K562 (cell line): Measurements from ENCODE around the gene HEPHL1. TPM values are rescaled to one million over a fixed set of nuclear protein-coding genes. Genes with fewer than 3 reads are reported as not detected.

Experiments
- CHD2 ChIP-seq: IDR thresholded peaks from 2 replicates; pipeline ENCODE4 v1.6.1; 2011; ENCODE audit warnings: low read depth, low read length
- ELF2 ChIP-seq: fragments of 250-450 bp; sonication (Bioruptor Pico); IDR thresholded peaks from 2 replicates; pipeline ENCODE4 v1.5.0; 2021; ENCODE audit warnings: mild to moderate bottlenecking
- SIN3A ChIP-seq, 2 experiments: fragments of 150-350 bp in 1 of 2; IDR thresholded peaks; 2 replicates each; pipeline ENCODE4 v1.6.1; 2011 to 2016; ENCODE audit warnings: borderline replicate concordance in 2 of 2, low read depth in 2 of 2, low read length in 2 of 2, mild to moderate bottlenecking in 2 of 2, moderate library complexity in 2 of 2; ENCODE audit not compliant: control insufficient read depth in 1 of 2
- ZFX ChIP-seq: sonication (generic); formaldehyde crosslinking; IDR thresholded peaks from 2 replicates; pipeline ENCODE4 v1.8.0; 2022; ENCODE audit warnings: mild to moderate bottlenecking, missing genetic modification reagents, moderate library complexity
- polyA plus RNA-seq, 8 experiments: library from polyadenylated mRNA; depleted of rRNA in 4 of 8; stranded (reverse) in 5 of 8; unstranded in 3 of 8; fragments of >200 nt; fragmentation: Nextera tagmentation in 2 of 8; fragmentation: Illumina TruSeq in 1 of 8; extraction: Ambion mirVana in 2 of 8; extraction: Trizol in 1 of 8; gene quantifications; 2 replicates each; pipeline versions ENCODE4 v1.2.1 to v1.2.3, GENCODE V29; 2011 to 2014; ENCODE audit warnings: inconsistent platforms in 1 of 8, missing spikeins in 1 of 8
- total RNA-seq, 7 experiments: library from RNA; depleted of rRNA in 6 of 7; stranded (reverse); fragments of >200 nt in 6 of 7; fragmentation: Illumina TruSeq in 2 of 7; extraction: Trizol in 2 of 7; gene quantifications; 2 replicates each; pipeline versions ENCODE4 v1.2.1 to v1.2.3, GENCODE V29; 2011 to 2021; ENCODE audit warnings: low replicate concordance in 1 of 7
- TF ChIP-seq, protein P1 (sequence below): fragments of 450-650 bp; IDR thresholded peaks from 2 replicates; pipeline ENCODE4 v1.6.1; 2016; ENCODE audit warnings: low read depth
- TF ChIP-seq, protein P2 (sequence below): fragments of 450-650 bp; IDR thresholded peaks from 2 replicates; pipeline ENCODE4 v1.6.1; 2016; ENCODE audit warnings: mild to moderate bottlenecking, moderate library complexity

Gene HEPHL1
- total and polyA plus RNA-seq, 9 of the 15 experiments (the other 6 are each of a cell fraction or from before 2014, with no cell fraction given) = 0.01 TPM; not detected in 8

DNA sequence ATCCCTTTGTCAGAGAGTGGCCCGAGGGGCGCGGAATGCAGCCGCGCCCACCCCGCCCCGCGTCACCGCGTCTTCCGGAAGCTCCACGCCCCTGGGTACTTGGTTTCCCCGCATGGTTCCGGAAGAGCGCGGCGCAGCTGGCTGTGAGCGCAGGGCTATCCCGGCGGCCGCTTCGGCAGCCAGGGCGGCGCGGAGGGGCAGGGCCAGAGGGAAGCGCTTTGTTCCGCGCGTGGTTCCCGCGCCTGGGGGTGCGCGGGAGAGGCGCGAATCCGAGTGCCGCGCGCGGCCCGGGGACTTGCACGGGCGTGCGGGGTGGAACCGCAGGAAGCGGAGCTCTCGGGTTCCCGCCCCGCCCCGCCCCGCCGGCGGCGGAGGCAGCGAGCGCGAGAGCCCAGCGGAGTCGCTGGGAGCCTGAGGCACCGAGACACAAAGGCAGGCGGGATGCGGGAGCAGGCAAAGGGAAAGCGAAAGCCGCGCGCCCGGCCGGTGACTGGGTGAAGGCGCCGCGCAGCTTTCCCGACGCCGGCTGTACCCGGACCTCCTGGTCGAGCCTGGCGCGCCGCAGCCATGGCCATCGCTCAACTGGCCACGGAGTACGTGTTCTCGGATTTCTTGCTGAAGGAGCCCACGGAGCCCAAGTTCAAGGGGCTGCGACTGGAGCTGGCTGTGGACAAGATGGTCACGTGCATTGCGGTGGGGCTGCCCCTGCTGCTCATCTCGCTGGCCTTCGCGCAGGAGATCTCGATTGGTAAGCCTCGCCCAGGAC, 107.8 kb downstream of the HEPHL1 start, which contains the start of gene PANX1 (continued):
- TF ChIP-seq, protein P1, sequence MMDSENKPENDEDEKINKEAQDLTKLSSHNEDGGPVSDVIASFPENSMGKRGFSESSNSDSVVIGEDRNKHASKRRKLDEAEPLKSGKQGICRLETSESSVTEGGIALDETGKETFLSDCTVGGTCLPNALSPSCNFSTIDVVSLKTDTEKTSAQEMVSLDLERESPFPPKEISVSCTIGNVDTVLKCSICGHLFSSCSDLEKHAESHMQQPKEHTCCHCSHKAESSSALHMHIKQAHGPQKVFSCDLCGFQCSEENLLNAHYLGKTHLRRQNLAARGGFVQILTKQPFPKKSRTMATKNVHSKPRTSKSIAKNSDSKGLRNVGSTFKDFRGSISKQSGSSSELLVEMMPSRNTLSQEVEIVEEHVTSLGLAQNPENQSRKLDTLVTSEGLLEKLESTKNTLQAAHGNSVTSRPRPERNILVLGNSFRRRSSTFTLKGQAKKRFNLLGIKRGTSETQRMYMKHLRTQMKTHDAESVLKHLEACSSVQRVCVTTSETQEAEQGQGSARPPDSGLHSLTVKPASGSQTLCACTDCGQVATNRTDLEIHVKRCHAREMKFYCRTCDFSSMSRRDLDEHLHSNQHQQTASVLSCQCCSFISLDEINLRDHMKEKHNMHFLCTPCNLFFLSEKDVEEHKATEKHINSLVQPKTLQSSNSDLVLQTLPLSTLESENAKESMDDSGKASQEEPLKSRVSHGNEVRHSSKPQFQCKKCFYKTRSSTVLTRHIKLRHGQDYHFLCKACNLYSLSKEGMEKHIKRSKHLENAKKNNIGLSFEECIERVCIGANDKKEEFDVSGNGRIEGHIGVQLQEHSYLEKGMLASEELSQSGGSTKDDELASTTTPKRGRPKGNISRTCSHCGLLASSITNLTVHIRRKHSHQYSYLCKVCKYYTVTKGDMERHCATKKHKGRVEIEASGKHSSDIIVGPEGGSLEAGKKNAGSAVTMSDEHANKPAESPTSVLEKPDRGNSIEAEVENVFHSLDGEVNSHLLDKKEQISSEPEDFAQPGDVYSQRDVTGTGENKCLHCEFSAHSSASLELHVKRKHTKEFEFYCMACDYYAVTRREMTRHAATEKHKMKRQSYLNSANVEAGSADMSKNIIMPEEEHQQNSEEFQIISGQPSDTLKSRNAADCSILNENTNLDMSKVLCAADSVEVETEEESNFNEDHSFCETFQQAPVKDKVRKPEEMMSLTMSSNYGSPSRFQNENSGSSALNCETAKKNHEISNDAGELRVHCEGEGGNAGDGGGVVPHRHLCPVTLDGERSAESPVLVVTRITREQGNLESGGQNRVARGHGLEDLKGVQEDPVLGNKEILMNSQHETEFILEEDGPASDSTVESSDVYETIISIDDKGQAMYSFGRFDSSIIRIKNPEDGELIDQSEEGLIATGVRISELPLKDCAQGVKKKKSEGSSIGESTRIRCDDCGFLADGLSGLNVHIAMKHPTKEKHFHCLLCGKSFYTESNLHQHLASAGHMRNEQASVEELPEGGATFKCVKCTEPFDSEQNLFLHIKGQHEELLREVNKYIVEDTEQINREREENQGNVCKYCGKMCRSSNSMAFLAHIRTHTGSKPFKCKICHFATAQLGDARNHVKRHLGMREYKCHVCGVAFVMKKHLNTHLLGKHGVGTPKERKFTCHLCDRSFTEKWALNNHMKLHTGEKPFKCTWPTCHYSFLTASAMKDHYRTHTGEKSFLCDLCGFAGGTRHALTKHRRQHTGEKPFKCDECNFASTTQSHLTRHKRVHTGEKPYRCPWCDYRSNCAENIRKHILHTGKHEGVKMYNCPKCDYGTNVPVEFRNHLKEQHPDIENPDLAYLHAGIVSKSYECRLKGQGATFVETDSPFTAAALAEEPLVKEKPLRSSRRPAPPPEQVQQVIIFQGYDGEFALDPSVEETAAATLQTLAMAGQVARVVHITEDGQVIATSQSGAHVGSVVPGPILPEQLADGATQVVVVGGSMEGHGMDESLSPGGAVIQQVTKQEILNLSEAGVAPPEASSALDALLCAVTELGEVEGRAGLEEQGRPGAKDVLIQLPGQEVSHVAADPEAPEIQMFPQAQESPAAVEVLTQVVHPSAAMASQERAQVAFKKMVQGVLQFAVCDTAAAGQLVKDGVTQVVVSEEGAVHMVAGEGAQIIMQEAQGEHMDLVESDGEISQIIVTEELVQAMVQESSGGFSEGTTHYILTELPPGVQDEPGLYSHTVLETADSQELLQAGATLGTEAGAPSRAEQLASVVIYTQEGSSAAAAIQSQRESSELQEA = no peak
- TF ChIP-seq SIN3A (IDR thresholded peaks at IDR 0.05; ENCODE audit: borderline replicate concordance in 2 of 2, control insufficient read depth in 1 of 2, low read depth in 2 of 2, low read length in 2 of 2) = peak in 1 of 2 experiments; percentile 74; a peak in 3 of 4 replicates
- TF ChIP-seq CHD2 = peak; percentile 35; the same call in 1 of the 2 replicates
- TF ChIP-seq ELF2 (CRISPR knock-in tag) = peak; percentile 80
- TF ChIP-seq, protein P2, sequence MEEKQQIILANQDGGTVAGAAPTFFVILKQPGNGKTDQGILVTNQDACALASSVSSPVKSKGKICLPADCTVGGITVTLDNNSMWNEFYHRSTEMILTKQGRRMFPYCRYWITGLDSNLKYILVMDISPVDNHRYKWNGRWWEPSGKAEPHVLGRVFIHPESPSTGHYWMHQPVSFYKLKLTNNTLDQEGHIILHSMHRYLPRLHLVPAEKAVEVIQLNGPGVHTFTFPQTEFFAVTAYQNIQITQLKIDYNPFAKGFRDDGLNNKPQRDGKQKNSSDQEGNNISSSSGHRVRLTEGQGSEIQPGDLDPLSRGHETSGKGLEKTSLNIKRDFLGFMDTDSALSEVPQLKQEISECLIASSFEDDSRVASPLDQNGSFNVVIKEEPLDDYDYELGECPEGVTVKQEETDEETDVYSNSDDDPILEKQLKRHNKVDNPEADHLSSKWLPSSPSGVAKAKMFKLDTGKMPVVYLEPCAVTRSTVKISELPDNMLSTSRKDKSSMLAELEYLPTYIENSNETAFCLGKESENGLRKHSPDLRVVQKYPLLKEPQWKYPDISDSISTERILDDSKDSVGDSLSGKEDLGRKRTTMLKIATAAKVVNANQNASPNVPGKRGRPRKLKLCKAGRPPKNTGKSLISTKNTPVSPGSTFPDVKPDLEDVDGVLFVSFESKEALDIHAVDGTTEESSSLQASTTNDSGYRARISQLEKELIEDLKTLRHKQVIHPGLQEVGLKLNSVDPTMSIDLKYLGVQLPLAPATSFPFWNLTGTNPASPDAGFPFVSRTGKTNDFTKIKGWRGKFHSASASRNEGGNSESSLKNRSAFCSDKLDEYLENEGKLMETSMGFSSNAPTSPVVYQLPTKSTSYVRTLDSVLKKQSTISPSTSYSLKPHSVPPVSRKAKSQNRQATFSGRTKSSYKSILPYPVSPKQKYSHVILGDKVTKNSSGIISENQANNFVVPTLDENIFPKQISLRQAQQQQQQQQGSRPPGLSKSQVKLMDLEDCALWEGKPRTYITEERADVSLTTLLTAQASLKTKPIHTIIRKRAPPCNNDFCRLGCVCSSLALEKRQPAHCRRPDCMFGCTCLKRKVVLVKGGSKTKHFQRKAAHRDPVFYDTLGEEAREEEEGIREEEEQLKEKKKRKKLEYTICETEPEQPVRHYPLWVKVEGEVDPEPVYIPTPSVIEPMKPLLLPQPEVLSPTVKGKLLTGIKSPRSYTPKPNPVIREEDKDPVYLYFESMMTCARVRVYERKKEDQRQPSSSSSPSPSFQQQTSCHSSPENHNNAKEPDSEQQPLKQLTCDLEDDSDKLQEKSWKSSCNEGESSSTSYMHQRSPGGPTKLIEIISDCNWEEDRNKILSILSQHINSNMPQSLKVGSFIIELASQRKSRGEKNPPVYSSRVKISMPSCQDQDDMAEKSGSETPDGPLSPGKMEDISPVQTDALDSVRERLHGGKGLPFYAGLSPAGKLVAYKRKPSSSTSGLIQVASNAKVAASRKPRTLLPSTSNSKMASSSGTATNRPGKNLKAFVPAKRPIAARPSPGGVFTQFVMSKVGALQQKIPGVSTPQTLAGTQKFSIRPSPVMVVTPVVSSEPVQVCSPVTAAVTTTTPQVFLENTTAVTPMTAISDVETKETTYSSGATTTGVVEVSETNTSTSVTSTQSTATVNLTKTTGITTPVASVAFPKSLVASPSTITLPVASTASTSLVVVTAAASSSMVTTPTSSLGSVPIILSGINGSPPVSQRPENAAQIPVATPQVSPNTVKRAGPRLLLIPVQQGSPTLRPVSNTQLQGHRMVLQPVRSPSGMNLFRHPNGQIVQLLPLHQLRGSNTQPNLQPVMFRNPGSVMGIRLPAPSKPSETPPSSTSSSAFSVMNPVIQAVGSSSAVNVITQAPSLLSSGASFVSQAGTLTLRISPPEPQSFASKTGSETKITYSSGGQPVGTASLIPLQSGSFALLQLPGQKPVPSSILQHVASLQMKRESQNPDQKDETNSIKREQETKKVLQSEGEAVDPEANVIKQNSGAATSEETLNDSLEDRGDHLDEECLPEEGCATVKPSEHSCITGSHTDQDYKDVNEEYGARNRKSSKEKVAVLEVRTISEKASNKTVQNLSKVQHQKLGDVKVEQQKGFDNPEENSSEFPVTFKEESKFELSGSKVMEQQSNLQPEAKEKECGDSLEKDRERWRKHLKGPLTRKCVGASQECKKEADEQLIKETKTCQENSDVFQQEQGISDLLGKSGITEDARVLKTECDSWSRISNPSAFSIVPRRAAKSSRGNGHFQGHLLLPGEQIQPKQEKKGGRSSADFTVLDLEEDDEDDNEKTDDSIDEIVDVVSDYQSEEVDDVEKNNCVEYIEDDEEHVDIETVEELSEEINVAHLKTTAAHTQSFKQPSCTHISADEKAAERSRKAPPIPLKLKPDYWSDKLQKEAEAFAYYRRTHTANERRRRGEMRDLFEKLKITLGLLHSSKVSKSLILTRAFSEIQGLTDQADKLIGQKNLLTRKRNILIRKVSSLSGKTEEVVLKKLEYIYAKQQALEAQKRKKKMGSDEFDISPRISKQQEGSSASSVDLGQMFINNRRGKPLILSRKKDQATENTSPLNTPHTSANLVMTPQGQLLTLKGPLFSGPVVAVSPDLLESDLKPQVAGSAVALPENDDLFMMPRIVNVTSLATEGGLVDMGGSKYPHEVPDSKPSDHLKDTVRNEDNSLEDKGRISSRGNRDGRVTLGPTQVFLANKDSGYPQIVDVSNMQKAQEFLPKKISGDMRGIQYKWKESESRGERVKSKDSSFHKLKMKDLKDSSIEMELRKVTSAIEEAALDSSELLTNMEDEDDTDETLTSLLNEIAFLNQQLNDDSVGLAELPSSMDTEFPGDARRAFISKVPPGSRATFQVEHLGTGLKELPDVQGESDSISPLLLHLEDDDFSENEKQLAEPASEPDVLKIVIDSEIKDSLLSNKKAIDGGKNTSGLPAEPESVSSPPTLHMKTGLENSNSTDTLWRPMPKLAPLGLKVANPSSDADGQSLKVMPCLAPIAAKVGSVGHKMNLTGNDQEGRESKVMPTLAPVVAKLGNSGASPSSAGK = peak; percentile 65
- peak; percentile 54 for TF ChIP-seq ZFX (CRISPR knock-in tag)
